GM18520 (cell line): Measurements from ENCODE around the gene KIAA1217.
A peak's percentile ranks its signal among the peaks of the same experiment; 100 is the strongest.

ENCODE experiments used
- ATAC-seq: cut with Tn5 transposase; IDR thresholded peaks from one replicate; pipeline ENCODE4 v1.9.1; 2021; ENCODE audit not compliant: unreplicated experiment

Gene KIAA1217

GRCh38 chr10:24394461-24395190 lies 185.7 kb downstream of the KIAA1217 start:
- ATAC-seq = peak; percentile 47

- no peak for ATAC-seq
These were observed 187.5 kb downstream of the KIAA1217 start for GRCh38 chr10:24396396-24396795.

- no peak for ATAC-seq
These were observed 188.7 kb downstream of the KIAA1217 start for GRCh38 chr10:24397662-24398061.

- ATAC-seq = no peak
These were observed 195.6 kb downstream of the KIAA1217 start for GRCh38 chr10:24404567-24404966.

- no peak for ATAC-seq
These were observed 196.7 kb downstream of the KIAA1217 start for GRCh38 chr10:24405635-24406034.

GRCh38 chr10:24406809-24407483 lies 198.0 kb downstream of the KIAA1217 start:
- no peak for ATAC-seq

GRCh38 chr10:24407928-24408327 lies 199.0 kb downstream of the KIAA1217 start:
- no peak for ATAC-seq

- ATAC-seq = no peak
These were observed 199.4 kb downstream of the KIAA1217 start for GRCh38 chr10:24408365-24408764.

GRCh38 chr10:24414597-24414996 lies 205.7 kb downstream of the KIAA1217 start:
- no peak for ATAC-seq

GRCh38 chr10:24415455-24416125 lies 206.7 kb downstream of the KIAA1217 start:
- no peak for ATAC-seq

GRCh38 chr10:24416248-24416647 lies 207.3 kb downstream of the KIAA1217 start:
- ATAC-seq = no peak

- no peak for ATAC-seq
These were observed 208.1 kb downstream of the KIAA1217 start for GRCh38 chr10:24417053-24417452.

- no peak for ATAC-seq
These were observed 209.6 kb downstream of the KIAA1217 start for GRCh38 chr10:24418532-24418931.

GRCh38 chr10:24419066-24419465 lies 210.1 kb downstream of the KIAA1217 start:
- no peak for ATAC-seq

- no peak for ATAC-seq
These were observed 216.2 kb downstream of the KIAA1217 start for GRCh38 chr10:24425151-24425550.

- no peak for ATAC-seq
These were observed 218.9 kb downstream of the KIAA1217 start for GRCh38 chr10:24427678-24428409.

GRCh38 chr10:24428410-24428782 lies 219.5 kb downstream of the KIAA1217 start:
- ATAC-seq = no peak

- no peak for ATAC-seq
These were observed 221.7 kb downstream of the KIAA1217 start for GRCh38 chr10:24430591-24430990.

- no peak for ATAC-seq
These were observed 223.8 kb downstream of the KIAA1217 start for GRCh38 chr10:24432478-24433416.

- no peak for ATAC-seq
These were observed 224.8 kb downstream of the KIAA1217 start for GRCh38 chr10:24433705-24434104.
